Hippocampal formation (tissue), 2 donors: ENCODE data around the gene DHDH.
"Not testable (repeated sequence)": the region's sequence is repeated elsewhere in the genome, so short reads cannot be mapped to it uniquely, and the experiment has no call there.

Experiments
- DNase-seq, 2 donors: peaks; one replicate each; lab custom pipeline; 2025; lab: John Stamatoyannopoulos, UW

The DHDH gene

DNA sequence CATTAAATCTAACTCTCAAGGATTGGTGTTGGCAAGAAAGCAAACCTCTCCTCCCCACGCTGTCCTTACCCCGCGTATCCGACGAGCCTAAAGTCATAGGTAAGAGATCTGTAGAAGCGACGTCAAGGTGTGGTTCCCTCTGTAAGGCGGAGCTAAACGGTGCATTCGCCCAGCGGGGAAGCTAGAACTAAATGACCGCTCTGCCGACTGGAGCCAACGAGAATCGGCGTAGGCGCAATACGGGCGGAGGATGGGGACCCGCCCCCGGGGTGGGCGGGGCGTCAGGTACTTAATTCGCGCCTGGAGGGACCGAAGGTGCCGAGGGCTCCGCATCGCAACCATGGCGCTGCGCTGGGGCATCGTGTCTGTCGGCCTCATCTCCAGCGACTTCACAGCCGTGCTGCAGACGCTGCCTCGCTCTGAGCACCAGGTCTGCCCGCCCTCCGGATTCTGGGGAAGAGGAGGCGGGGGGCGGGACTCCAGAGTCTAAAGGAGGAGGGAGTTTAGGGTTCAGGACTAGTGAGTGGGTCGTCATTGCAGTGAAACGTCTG, at the start of gene DHDH:
TSS of gene DHDH (plus strand) at position 318 of the 551 bp plus-strand sequence. CDS start at position 341, 23 bp downstream.
- DNase-seq, result peak; percentile 41 to 48

DNA sequence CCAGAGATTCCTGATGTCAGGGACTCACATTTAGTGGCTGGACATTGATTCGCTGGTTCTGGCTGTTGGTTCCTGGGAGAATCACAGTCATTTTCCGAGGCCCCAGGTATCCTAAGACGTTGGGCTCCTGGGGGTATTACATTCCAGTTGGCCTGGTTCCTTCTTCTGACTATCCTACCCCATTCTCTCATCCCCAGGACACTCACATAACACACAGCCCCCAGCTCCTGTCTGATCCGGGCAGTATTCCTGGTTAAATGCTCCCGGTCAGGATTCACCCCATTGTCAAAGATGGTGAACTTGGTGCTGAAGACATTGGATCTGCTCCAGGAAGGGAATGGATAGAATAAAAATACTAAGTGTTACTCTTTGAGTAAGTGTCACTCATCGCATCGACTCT, 49.8 kb upstream of the DHDH start:
- DNase-seq, result no peak

DNA sequence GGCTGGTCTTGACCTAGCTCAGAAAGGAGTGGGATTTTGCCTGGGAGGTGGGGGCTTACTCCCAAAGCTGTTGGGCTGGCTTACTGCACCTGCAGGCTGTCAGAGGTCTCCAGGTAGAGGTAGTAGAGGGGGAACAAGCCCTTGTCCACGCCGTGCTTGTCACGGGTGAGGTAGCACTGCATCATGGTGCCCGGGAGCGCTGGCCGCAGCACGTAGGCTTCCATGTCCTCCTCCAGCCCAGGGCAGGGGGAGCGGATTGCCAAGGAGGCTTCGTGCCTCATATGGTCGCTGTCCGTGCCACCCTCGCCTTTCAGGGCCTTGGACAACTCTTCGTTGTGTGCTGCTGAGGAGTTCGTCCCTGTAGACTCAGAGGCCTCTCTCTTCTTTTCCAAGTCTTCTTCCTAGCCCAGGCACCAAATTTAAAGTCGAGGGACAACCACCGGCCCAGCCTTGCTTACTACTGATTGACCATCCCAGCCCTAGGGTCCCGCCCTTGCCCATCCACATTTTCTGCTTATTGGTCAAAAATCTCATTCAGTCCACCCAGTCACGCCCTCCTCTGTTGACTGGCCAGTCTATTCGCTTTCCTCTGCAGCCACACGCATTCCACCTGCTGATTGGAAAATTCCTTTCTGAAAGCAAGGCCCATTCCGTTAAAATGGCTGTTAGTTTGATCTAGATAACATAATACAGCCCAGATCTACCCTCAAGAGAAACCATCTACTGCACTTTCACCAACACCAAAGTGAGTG, 45.5 kb upstream of the DHDH start:
- no peak for DNase-seq

DNA sequence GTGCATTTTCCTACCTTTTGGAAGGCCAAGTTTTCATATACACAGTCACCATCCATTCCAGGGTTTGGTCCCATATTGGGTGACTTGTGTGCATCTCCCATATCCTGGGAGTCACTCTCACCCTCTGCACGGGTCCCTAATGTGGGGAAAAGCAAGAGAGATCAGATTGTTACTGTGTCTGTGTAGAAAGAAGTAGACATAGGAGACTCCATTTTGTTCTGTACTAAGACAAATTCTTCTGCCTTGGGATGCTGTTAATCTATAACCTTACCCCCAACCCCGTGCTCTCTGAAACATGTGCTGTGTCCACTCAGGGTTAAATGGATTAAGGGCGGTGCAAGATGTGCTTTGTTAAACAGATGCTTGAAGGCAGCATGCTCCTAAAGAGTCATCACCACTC, 44.0 kb upstream of the DHDH start:
- DNase-seq, result not testable (repeated sequence)

DNA sequence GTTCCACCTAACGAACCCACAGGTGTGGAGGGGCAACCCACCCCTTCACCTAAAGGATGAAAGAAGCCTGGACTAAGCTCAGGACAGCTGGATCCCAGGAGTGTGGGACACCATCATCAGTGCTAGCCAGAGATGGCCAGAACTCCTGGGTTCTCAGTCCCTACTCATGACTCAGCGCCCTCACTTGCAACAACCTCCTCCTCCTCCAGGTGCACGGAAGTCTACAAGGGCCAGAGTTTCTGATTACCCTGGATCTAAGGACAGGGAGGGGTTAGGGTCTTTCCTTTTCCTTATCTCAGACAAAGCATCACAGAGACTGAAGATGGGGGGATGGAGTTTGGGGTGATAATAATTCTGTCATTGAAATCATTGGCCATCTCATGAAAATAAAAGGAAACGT, 42.9 kb upstream of the DHDH start:
- DNase-seq, result no peak

DNA sequence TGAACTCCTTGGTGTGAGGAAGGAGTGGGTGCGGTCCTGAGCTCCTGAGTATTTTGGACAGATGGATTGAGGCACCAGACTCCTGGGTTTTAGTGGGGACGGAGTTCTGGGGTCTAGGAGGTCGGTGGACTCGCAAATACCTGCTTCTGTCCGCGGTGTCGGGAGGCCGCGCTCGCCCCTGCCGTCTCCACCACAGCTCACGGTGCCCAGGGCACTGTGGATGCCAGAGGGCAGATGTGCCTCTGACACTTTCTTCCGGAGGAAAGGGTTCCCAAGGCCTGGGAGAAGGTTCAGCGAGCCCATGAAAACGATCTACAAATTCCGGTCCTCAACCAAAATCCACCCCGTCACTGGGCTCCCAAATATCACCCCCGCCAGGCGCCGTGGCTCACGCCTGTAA, 38.3 kb upstream of the DHDH start:
- DNase-seq, result no peak

DNA sequence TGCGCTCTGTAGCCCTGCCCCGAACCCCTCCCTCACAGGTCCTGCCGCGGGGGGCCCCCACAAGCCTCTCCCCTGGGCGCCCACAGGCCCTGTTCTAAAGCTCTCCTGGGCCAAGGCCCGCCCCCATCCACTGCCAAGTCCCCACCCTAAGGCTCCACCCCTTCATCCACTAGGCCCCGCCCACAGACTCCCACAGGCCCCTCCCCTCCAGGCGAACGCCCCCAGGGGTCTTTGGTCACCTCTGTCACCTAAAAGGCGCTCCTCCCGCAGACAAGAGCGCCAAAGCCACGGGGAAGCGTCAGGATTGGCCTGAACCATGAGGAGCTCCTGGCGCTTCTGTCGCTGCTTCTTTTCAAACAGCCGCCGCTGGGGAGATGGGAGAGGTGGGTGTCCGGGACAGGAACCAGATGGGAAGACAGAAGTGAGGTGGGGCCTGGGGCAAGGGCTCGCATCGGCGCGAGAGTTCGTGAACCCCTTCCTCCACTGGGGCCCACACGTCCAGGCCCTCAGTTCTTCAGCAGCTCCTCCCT, 37.2 kb upstream of the DHDH start:
- DNase-seq, result peak; percentile 5 to 54

DNA sequence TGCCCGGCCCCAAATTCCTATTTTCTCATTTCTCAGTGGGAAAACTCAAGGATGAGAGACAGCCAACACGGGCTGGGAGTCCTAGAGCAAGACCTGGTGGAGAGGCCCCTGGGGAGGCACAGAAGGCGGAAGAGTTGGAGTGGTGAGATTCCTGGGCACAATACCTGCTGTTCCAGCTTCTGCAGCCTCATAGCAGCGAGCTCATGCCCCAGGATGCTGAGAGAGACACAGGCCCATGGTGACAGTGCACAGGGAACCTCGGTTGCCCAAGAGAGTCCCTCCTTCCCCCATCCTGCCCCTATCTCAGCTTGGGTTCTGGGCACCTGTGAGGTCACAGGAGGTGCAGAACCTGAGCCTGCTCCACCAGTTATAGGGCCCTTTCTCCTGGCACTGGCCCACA, 36.3 kb upstream of the DHDH start:
- DNase-seq, result no peak

DNA sequence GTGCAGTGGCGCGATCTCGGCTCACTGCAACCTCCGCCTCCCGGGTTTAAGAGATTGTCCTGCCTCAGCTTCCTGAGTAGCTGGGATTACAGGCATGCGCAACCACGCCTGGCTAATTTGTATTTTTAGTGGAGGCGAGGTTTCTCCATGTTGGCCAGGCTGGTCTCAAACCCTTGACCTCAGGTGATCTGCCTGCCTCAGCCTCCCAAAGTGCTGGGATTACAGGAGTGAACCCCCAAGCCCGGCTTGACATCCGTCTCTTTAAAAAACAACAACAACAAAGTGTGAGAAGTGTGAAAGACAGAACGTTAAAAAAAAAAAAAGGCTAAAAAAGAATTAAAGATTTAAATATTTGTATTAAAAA, 34.1 kb upstream of the DHDH start:
- not testable (repeated sequence) for DNase-seq

DNA sequence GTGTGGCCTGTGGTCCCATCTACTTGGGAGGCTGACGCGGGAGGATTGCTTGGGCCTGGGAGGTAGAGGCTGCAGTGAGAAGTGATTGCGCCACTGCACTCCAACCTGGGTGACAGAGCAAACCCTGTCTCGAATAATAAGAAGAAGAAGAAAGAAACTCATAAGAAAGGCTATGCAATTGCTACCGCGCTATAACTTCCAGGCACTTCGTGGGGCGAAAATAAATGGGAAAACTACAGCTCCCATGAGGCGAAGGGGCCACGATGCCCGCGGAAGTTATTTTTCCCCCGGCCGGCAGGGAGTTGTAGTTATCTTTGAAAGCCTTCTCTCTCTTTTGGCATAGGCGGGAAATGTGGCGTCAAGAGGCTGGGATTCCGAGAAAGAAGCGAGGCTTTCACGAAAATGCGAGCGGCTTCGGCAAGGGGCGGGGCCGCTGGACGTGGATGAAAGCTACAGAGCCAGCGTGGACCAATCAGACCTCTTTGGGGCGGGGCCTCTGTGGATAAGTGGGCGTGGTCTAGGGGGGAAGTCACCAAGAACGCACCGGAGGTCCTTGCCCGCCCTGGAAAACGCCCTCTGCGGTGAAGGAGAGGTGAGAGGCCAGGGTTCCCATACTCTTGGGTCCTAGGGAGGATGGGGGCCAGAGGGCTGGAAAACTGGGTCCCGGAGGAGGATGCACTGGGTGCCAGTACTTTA, 33.6 kb upstream of the DHDH start, which contains the start of gene NUCB1:
TSS of gene NUCB1 (plus strand) at position 532 of the 696 bp plus-strand sequence. CDS start 485 bp downstream, outside the sequence.
- peak; percentile 97 to 98 for DNase-seq

DNA sequence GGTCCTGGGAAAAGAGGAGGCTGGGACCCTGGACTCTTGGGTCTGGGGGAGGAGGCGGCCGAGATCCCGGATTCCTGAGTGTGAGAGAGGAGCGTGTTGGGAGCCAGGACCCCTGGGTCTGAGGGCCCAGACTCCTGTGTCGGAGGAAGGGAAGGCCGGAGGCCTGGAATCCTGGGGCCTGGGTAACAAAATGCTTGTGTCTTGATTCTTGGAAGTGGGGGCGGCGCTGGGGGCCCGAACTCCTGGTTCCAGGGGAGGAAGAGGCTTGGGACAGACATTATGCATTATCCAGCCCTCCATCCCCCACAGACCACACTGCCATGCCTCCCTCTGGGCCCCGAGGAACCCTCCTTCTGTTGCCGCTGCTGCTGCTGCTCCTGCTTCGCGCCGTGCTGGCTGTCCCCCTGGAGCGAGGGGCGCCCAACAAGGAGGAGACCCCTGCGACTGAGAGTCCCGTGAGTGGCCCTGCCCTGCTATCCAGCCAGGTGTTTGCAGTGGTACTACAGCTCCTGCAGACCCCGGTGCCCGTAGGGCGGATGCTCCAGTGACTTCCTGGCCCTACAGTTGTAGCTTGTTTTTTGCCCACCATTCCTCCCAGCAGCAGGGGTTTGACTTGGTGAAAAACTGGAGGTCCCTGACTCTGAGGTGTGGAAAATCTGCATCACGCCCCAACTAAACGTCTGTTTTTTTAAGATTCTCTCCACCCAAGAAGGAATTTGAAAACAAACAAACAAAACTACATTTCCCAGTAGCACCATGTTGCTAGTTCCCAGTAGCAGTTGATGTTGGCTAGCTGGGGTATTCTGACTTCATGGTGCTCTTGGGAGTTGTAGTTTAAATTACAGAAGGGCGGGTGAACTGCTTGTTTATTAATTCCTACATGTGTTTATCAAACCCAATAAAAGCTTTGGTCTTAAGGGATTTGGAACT, 32.8 kb upstream of the DHDH start:
- DNase-seq, result no peak

DNA sequence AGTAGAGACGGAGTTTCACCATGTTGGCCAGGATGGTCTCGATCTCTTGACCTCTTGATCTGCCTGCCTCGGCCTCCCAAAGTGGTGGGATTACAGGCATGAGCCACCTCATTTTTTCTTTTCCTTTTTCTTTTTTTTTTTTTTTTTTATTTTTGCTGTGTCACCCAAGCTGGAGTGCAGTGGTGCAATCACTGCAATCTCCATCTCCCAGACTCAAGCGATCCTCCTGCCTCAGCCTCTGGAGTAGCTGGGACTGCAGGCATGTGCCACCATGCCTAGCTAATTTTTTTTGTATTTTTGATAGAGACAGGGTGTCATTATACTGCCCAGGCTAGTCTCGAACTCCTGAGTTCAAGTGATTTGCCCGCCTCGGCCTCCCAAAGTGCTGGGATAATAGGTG, 31.2 kb upstream of the DHDH start:
- not testable (repeated sequence) for DNase-seq

DNA sequence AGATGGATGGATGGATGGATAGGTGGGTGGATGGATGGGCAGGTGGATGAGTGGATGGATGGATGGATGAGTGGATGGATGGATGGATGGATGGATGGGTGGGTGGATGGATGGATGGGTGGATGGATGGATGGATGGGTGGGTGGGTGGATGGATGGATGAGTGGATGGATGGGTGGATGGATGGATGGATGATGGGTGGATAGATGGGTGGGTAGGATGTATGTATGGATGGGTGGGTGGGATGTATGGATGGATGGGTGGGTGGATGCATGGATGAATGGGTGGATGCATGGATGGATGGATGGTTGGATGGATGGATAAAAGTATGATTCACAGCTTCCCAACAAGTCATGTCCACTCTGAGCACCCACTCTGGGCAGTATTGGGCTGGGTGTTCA, 29.7 kb upstream of the DHDH start:
- DNase-seq, result not testable (repeated sequence)

DNA sequence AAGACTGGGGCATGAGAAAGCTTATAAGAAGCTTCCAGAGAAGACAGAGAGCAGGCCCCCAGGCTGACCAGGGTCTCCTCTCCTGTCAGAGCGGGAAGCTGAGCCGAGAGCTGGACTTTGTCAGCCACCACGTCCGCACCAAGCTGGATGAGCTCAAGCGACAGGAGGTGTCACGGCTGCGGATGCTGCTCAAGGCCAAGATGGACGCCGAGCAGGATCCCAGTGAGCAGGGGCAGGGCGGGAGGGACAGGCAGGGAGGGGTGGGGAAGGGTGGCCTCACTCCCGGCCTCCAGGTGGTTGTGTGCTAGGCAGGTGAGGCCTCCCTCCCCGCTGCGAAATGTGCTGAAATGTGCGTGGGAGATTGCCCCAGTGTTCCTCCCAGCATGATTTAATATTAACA, 27.8 kb upstream of the DHDH start:
- no peak for DNase-seq

DNA sequence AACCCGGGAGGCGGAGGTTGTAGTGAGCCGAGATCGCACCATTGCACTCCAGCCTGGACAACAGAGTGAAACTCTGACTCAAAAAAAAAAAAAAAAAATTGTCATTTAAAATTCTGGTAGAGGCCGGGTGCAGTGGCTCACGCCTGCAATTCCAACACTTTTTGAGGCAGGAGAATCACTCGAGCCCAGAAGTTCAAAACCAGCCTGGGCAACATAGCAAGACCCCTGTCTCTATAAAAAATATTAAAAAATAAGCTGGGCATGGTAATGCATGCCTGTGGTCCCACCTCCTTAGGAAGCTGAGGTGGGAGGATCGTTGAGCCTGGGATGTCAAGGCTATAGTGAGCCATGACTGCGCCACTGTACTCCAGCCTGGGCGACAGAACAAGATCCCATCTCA, 27.2 kb upstream of the DHDH start:
- no peak for DNase-seq

DNA sequence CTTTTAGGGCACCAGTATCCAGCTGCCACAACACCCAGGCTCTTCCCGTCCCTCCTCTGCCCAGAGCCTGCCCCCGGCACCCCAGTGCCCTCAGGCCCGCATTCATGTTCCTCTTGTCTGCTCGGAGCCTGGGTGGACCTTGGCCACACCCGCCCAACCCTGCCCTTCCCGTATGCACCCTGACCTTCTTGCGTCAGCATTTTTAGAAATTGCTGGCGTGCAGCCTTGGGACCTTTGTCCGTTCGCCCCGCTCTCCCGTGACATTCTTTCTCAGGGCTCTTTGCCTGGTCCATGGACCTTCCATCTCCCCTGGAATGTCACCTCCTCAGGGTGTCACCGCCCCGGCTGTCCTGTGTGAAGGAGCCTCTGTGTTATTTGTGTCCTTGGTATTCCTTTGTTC, 25.8 kb upstream of the DHDH start:
- no peak for DNase-seq

DNA sequence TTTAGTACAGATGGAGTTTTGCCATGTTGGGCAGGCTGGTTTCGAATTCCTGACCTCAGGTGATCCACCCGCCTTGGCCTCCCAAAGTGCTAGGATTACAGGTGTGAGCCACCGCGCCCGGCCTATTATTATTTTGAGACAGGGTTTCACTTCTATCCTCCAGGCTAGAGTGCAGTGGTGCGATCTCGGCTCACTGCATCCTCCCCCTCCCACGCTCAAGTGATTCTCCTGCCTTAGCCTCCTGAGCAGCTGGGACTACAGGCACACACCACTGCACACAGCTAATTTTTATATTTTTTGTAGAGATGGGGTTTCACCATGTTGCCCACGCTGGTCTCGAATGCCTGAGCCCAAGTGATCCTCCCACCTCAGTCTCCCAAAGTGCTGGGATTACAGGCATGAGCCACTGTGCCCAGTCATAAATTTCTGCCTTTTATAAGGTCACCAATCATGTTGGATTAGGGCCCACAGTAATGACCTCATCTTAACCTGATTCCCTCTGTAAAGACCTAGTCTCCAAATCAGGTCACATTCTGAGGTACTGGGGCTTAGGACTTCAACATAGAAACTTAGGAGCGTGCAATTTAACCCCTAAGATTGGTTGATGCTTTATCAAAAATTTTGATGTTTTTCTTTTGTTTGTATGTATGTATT, 23.9 kb upstream of the DHDH start:
- DNase-seq, result not testable (repeated sequence)

DNA sequence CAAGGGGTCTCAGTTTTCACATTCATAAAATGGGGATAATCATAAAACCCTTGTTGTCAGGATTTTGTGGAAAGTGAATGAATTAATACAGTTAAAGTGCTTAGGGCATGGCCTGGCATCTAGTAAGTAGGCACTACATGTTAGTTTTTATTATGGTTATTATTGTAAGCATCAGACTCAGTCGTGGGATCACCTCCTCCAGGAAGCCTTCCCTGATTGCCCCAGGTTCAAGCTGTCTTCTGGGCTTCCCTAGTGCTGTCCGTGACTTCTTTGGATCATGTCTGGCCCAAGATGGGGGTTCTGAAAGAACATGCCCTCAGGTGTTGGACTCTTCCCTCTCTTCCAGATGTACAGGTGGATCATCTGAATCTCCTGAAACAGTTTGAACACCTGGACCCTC, 22.7 kb upstream of the DHDH start:
- no peak for DNase-seq

DNA sequence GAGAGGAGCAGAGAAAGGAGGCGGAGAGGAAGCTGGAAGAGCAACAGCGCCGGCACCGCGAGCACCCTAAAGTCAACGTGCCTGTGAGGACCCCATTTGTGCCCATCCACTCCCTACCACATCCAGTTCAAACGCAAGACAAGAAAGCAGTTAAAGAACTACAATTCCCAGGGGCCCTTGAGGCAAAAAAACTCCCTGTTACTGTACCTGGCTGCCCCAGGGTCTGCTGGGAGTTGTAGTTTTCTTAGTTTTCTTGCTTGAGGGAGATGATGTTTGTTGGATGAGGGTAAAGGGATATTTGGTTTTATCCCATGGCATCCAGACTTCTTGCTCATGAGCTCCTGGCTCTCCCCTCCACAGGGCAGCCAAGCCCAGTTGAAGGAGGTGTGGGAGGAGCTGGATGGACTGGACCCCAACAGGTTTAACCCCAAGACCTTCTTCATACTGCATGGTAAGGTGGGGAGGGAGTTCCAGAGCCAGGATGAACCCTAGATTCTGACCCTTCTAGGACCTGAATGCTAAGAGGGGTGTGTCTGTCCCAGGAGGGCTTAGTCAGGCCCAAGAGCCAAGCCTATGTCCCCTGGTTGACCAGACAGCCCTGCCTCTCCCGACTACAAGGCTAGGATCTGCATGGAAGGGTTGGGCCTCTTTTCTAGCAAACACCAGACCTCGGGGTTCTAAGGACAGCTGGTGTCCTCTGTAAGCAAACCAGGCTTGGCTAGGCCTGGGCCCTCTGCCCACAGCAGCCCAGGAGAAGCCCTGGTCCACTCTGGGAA, 20.2 kb upstream of the DHDH start:
- no peak for DNase-seq

DNA sequence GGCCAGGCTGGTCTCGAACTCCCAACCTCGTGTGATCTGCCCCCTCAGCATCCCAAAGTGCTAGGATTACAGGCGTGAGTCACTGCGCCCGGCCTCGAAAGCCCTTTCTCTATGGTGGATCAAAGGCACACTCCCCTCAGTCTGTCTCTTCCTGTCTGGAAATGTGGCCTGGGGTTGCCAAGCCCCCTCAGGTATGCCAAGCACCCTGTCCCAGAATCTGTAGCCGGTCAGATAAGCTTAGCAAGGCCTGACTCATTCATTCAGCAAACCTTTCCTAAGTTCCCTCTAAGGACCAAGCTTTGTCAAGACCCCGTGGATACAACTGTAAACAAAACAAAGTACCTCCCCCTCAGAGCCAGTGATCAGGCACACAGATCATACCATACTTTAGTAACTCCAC, 19.3 kb upstream of the DHDH start:
- DNase-seq, result no peak

DNA sequence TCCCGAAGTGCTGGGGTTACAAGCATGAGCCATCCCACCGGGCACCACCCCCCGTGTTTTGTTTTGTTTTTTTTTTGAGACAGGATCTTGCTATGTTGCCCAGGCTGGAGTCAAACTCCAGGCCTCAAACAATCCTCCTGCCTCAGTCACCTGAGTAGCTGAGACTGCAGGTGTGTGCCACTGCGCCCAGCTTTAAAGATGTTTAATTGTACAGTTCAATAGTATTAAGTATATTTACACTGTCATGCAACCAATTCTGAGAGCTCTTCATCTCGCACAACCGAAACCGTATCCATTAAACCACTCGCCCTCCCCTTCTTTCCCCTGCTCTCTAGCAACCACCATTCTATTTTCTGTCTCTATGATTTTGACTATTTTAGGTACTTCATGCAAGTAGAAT, 17.7 kb upstream of the DHDH start:
- no peak for DNase-seq
